Lower lobe of right lung (tissue), 2 donors: Measurements from ENCODE around the gene RPAP3. TPM values are rescaled to one million over a fixed set of nuclear protein-coding genes. Genes with fewer than 3 reads are reported as not detected.

Source experiments
- ATAC-seq, 2 donors: fragments of 200-7000 bp; cut with Tn5 transposase; one replicate each; pipeline ENCODE4 v1.9.1; 2020 to 2022; ENCODE audit warnings: mild to moderate bottlenecking in 2 of 2, moderate library complexity in 2 of 2
- DNase-seq: peaks from one replicate; pipeline ENCODE4 v3.0.0-alpha.2; 2020
- H3K27ac ChIP-seq: fragments of 200-600 bp; one replicate; pipeline ENCODE4 v1.8.0; 2022
- H3K27me3 ChIP-seq: fragments of 200-600 bp; one replicate; pipeline ENCODE4 v1.8.0; 2022; ENCODE audit warnings: low read depth
- H3K36me3 ChIP-seq: fragments of 200-600 bp; one replicate; pipeline ENCODE4 v1.8.0; 2022; ENCODE audit warnings: mild to moderate bottlenecking
- H3K4me1 ChIP-seq: fragments of 200-600 bp; one replicate; pipeline ENCODE4 v1.8.0; 2022
- H3K4me3 ChIP-seq: fragments of 200-600 bp; one replicate; pipeline ENCODE4 v1.8.0; 2022; ENCODE audit warnings: mild to moderate bottlenecking
- H3K9me3 ChIP-seq: fragments of 200-600 bp; one replicate; pipeline ENCODE4 v1.8.0; 2022
- CTCF ChIP-seq: fragments of 200-600 bp; IDR thresholded peaks from one replicate; pipeline ENCODE4 v1.8.0; 2022; ENCODE audit warnings: antibody characterized with exemption, mild to moderate bottlenecking
- intact Hi-C: fragments of 100-400 bp; cut with DNase I; formaldehyde crosslinking; loops from one replicate; pipeline ENCODE4 v1.11.0; 2022
- total RNA-seq: library from RNA; stranded (reverse); fragmentation: NEBNext Ultra II Directional; extraction: Animal tissue kit (Norgen Biotek cat#: 25700); gene quantifications from one replicate; pipeline ENCODE4 v1.2.1, GENCODE V29; 2021
- donor health status: DM: no; HTN: yes; CAD: no; lungs with severe emphysema.

The RPAP3 gene
- total RNA-seq, 1 donor from 2014 or later, result 20.2 TPM

- Histone ChIP-seq H3K27me3 (no peaks in the 10 kb centered on the region), H3K9me3 (peaks cover 14% of the 10 kb centered on the region), H3K4me1 (no peaks in the 10 kb centered on the region), H3K36me3 (no peaks in the 10 kb centered on the region), H3K4me3 (no peak overlapping the region), H3K27ac (no peak overlapping the region)
- ATAC-seq, result no peak
- intact Hi-C loops, result no loop called here
- TF ChIP-seq CTCF, result no peak
- DNase-seq, result no peak
These were observed 93.9 kb downstream of the RPAP3 start for GRCh38 chr12:47611906-47612305.

Other genes with a start within 250 kb of the RPAP3 start
- not detected for gene ENDOU, start 19.5 kb upstream of the RPAP3 start, total RNA-seq
- 44.5 TPM for gene RAPGEF3, start 52.9 kb upstream of the RPAP3 start, total RNA-seq
- 39.9 TPM for gene SLC48A1, start 67.2 kb upstream of the RPAP3 start, total RNA-seq
- gene HDAC7, start 113.9 kb upstream of the RPAP3 start, total RNA-seq, result 104 TPM
- gene VDR, start 199.0 kb upstream of the RPAP3 start, total RNA-seq, result 24.3 TPM